PFSK-1 (cell line): ENCODE results near the gene REP15.

Experiments used
- FOXP2 ChIP-seq: optimal IDR thresholded peaks from 2 replicates; pipeline ENCODE3; 2011; ENCODE audit warnings: borderline replicate concordance, control low read depth, inconsistent platforms; ENCODE audit not compliant: insufficient read depth; ENCODE audit errors: extremely low read length, extremely low read depth
- POLR2AphosphoS5 ChIP-seq: IDR thresholded peaks from 2 replicates; pipeline ENCODE4 v1.6.1; 2012; ENCODE audit warnings: low read depth, mild to moderate bottlenecking, control low read depth, low read length, moderate library complexity
- SIN3A ChIP-seq: IDR thresholded peaks from 2 replicates; pipeline ENCODE4 v1.6.1; 2012; ENCODE audit warnings: mild to moderate bottlenecking, low read length, moderate library complexity, borderline replicate concordance; ENCODE audit not compliant: insufficient read depth
- TAF1 ChIP-seq: IDR thresholded peaks from 2 replicates; pipeline ENCODE4 v1.6.1; 2012; ENCODE audit warnings: low read length, control low read depth, borderline replicate concordance; ENCODE audit not compliant: insufficient read depth
- TF ChIP-seq, protein P1 (sequence below), 2 experiments: IDR thresholded peaks; 2 replicates each; pipeline versions ENCODE4 v1.6.1 to v1.8.0; 2011 to 2012; ENCODE audit warnings: low read depth in 2 of 2, low read length in 2 of 2, control low read depth in 1 of 2, inconsistent platforms in 1 of 2, mild to moderate bottlenecking in 1 of 2, moderate library complexity in 1 of 2; ENCODE audit not compliant: insufficient read depth in 1 of 2

Gene REP15

DNA sequence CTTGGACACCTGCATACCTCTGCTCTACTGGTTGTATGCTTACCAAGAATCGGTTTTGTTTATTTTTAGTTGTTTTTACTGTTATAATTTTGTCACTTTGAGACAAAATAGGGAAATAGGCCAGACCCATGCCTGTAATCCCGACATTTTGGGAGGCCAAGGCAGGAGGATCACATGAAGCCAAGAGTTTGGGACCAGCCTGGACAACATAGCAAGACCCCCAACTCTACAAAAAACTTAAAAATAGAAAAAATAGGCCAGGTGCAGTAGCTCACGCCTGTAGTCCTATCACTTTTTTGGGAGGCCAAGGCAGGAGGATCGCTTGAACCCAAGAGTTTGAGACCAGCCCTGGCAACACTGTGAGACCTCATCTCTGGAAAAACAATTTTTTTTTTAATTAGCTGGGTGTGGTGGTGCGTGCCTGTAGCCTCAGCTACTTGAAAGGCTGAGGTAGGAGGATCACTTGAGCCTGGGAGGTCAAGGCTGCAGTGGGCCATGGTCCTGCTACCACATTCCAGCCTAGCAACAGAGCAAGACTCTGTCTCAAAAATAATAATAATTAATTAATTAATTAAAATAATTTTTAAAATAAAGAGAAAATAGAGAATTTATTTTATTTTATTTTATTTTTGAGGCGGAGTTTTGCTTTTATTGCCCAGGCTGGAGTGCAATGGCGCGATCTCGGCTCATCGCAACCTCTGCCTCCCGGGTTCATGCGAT, 13.1 kb downstream of the REP15 start:
- no peak for TF ChIP-seq FOXP2
- TF ChIP-seq POLR2AphosphoS5 = no peak
- no peak for TF ChIP-seq SIN3A
- TF ChIP-seq, protein P1, sequence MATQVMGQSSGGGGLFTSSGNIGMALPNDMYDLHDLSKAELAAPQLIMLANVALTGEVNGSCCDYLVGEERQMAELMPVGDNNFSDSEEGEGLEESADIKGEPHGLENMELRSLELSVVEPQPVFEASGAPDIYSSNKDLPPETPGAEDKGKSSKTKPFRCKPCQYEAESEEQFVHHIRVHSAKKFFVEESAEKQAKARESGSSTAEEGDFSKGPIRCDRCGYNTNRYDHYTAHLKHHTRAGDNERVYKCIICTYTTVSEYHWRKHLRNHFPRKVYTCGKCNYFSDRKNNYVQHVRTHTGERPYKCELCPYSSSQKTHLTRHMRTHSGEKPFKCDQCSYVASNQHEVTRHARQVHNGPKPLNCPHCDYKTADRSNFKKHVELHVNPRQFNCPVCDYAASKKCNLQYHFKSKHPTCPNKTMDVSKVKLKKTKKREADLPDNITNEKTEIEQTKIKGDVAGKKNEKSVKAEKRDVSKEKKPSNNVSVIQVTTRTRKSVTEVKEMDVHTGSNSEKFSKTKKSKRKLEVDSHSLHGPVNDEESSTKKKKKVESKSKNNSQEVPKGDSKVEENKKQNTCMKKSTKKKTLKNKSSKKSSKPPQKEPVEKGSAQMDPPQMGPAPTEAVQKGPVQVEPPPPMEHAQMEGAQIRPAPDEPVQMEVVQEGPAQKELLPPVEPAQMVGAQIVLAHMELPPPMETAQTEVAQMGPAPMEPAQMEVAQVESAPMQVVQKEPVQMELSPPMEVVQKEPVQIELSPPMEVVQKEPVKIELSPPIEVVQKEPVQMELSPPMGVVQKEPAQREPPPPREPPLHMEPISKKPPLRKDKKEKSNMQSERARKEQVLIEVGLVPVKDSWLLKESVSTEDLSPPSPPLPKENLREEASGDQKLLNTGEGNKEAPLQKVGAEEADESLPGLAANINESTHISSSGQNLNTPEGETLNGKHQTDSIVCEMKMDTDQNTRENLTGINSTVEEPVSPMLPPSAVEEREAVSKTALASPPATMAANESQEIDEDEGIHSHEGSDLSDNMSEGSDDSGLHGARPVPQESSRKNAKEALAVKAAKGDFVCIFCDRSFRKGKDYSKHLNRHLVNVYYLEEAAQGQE (IDR thresholded peaks at IDR 0.05; ENCODE audit: insufficient read depth in 1 of 2, low read depth in 2 of 2, low read length in 2 of 2) = no peak
- TF ChIP-seq TAF1 = no peak

DNA sequence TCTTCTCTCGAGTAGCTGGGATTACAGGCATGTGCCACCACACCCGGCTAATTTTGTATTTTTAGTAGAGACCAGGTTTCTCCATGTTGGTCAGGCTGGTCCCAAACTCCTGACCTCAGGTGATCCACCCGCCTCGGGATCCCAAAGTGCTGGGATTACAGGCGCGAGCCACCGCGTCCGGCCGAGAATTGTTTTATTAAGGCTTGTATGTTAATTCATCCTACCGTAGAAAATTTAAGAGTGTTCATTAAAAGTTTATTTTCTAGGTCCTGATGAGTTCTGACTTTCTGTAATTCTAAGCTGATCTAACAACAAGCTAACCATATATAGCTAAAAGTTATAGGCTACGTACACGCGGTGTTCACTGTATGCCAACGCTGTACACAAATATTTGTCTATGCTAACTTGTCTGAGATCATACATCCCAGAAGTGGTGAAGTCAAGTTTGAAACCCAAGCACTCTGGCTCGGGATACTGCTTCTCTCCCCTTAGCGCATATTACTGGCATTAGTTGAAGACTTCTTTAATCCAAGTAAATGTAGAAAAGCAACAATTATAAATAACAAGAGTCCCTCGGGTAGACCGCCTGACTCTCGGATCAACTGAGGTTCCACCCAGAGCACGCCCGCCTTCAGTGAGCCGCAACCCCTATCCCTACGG, 13.8 kb downstream of the REP15 start:
- TF ChIP-seq TAF1 = no peak
- TF ChIP-seq FOXP2 = no peak
- TF ChIP-seq POLR2AphosphoS5 = no peak

DNA sequence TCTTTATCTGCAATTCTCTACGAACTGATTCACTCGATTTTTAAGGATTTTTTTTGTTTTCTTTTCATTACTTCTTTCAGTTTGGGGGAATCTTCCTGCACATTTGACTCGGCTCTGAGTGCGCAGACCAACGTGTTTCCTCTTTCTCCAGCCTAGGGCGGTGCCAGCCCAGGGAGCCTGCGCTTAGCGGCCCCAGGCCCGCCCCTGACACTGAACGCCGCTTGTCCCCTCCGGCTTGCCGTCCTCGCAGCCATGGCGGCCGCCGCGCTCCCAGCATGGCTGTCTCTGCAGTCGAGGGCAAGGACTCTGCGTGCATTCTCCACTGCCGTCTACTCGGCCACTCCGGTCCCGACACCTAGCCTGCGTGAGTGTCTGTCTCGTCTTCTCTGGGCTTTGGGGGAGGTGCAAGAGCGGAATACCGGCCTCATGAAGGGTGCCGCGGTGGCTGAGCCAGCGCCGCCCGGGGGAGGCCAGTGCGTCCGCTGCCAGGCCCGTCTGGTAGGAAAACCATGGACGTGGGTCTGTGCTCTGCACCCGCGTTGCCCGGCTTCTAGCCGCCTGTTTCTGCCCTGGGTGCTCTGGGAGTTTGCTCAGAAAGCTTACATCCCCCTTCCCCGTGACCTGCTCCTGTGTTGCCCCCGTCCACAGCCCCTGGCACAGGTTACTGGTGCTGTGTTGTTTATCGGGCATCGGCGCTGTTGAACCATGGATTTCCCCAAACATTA, 14.5 kb downstream of the REP15 start, which contains the start of gene MRPS35:
Gene MRPS35, plus strand, starts transcription at position 241 of the 725 bp plus-strand sequence. Its CDS starts 12 bp downstream, at position 253.
- peak; percentile 93 for TF ChIP-seq POLR2AphosphoS5
- peak; percentile 93; the same call in 1 of the 2 replicates for TF ChIP-seq TAF1
- peak; percentile 70 for TF ChIP-seq FOXP2
- TF ChIP-seq, protein P1 (IDR thresholded peaks at IDR 0.05; ENCODE audit: insufficient read depth in 1 of 2, low read depth in 2 of 2, low read length in 2 of 2) = peak; percentile 52 to 56; a peak in 2 of 4 replicates
- TF ChIP-seq SIN3A = 0 out of 2 replicates have a peak, but pooled peaks have one; percentile 86

DNA sequence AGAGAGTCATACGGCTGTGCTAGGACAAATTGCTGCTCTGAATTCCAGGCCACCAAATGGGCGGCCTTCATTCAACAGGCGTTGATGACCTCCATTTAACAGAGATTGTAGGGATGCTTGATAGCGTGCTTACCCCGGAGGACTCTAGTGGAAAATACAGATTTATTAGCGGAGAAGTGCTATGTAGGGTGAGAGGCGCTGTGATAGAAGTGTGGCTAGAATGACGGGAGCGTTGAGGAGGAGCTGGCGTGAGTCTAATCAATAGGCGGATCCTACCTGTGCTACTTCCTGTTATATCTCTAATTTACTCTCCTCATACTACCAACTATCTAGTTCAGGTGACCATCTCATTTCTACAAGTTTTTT, 15.1 kb downstream of the REP15 start:
- TF ChIP-seq FOXP2 = no peak
- TF ChIP-seq, protein P1 (IDR thresholded peaks at IDR 0.05; ENCODE audit: insufficient read depth in 1 of 2, low read depth in 2 of 2, low read length in 2 of 2) = no peak

DNA sequence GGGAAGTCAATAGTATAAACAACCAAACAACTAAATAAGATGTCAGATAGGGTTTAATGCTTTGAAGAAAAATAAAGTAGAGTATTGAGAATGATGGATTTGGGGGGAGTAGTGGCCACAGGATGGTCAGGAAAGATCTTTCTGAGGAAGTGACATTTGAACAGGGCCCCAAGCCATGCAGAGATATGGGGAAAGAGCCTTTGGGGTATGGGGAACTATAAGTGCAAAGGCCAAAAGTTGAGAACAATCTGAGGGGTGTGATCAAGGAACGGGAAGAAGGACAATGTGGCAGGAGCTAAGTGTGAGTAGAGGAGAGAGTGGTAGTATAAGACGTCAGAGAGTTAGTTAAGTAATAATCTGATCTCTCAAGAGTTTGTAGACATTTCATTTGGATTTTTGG, 15.7 kb downstream of the REP15 start:
- TF ChIP-seq POLR2AphosphoS5 (no peak), FOXP2 (no peak), SIN3A (no peak), TAF1 (no peak)
- TF ChIP-seq, protein P1 (IDR thresholded peaks at IDR 0.05; ENCODE audit: insufficient read depth in 1 of 2, low read depth in 2 of 2, low read length in 2 of 2) = no peak
